Gastrocnemius medialis (tissue), 4 donors: Measurements from ENCODE around the gene ZNF274.

Experiments
- POLR2A ChIP-seq, 2 donors: fragments of 450-650 bp; IDR thresholded peaks; one replicate each; pipeline ENCODE4 v1.6.1; 2017; ENCODE audit warnings: antibody characterized with exemption in 2 of 2, mild to moderate bottlenecking in 2 of 2, moderate library complexity in 2 of 2
- TF ChIP-seq, protein P1 (sequence below), 5 experiments: fragments of 450-650 bp in 3 of 5; fragments of 200-600 bp in 2 of 5; sonication (generic) in 2 of 5; IDR thresholded peaks in 4 of 5; conservative IDR thresholded peaks in 1 of 5; 1 replicate in 4 of 5; 2 replicates in 1 of 5; pipeline ENCODE4 v1.5.1; 2016 to 2019; ENCODE audit warnings: antibody characterized with exemption in 5 of 5, mild to moderate bottlenecking in 3 of 5, moderate library complexity in 3 of 5

DNA sequence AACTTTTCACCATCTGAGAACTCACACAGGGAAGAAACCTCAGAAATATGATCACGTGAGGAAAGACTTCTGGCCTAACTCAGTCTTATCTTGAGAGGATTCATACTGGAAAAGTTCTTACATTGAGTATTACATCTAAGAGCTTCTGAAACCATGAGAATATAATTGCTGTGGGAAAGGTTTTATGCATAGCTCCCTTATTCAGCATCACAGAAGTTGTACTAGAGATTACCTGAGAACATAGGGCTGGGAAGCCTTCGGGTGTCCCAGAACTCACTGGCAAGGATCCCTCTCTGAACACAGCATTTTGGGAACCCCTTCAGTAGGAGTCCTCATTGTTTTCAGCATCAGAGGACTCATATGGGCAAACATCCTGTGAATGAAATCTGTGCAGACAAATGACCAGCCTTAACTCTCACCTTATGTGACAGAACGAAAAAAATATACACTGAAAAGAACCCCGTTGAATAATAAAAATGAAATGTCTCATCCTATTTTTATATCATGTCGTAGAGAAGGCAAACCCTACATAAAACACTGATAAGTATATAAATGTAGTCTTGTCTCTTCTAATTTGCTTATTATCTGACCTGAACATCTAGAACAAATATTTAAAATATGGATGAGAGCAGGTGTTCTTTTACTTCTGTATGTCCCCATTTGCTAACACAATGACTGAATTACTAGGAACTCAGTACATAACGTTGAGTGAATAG lies 14.2 kb downstream of the ZNF274 start:
- TF ChIP-seq, protein P1, sequence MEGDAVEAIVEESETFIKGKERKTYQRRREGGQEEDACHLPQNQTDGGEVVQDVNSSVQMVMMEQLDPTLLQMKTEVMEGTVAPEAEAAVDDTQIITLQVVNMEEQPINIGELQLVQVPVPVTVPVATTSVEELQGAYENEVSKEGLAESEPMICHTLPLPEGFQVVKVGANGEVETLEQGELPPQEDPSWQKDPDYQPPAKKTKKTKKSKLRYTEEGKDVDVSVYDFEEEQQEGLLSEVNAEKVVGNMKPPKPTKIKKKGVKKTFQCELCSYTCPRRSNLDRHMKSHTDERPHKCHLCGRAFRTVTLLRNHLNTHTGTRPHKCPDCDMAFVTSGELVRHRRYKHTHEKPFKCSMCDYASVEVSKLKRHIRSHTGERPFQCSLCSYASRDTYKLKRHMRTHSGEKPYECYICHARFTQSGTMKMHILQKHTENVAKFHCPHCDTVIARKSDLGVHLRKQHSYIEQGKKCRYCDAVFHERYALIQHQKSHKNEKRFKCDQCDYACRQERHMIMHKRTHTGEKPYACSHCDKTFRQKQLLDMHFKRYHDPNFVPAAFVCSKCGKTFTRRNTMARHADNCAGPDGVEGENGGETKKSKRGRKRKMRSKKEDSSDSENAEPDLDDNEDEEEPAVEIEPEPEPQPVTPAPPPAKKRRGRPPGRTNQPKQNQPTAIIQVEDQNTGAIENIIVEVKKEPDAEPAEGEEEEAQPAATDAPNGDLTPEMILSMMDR (IDR thresholded peaks at IDR 0.05 in 4 of 5, conservative IDR thresholded peaks at IDR 0.05 in 1 of 5): no peak
- no peak for TF ChIP-seq POLR2A (IDR thresholded peaks at IDR 0.05)
